Endothelial cell of umbilical vein (primary cell): ENCODE data around the gene MATN1. TPM values are rescaled to one million over a fixed set of nuclear protein-coding genes. Genes with fewer than 3 reads are reported as not detected.

Source experiments
- BruUV-seq: library from RNA; stranded (reverse); fragments of 400-500 nt; replicated peaks from 2 replicates; lab custom pipeline; 2021; lab: Mats Ljungman, UMichigan
- CTCF ChIA-PET: fragments of 300-600, 350-600 bp; sonication (Branson Sonifier 250); formaldehyde crosslinking; loops from one replicate; lab custom pipeline; 2021; ENCODE audit warnings: antibody characterized with exemption, inconsistent platforms; lab: Charles Lee
- POLR2A ChIA-PET: fragments of 300-600, 350-600 bp; sonication (Branson Sonifier 250); formaldehyde crosslinking; loops from one replicate; lab custom pipeline; 2021; ENCODE audit warnings: antibody characterized with exemption, inconsistent platforms; lab: Charles Lee
- DNase-seq: peaks from one replicate; pipeline ENCODE4 v3.0.0-alpha.2; 2011; ENCODE audit warnings: low read depth, low spot score
- FAIRE-seq: peaks from 2 replicates; lab custom pipeline; 2011; peaks lifted over from hg19 to GRCh38; lab: Jason Lieb, UNC
- H2AFZ ChIP-seq: 2 replicates; pipeline ENCODE4 v1.6.0; 2012; ENCODE audit warnings: low read depth, low read length, control low read depth, inconsistent platforms
- H3K27ac ChIP-seq: 2 replicates; pipeline ENCODE4 v1.5.1; 2011; ENCODE audit warnings: low read depth, mild to moderate bottlenecking, control low read depth, low read length, moderate library complexity; ENCODE audit not compliant: insufficient read depth
- H3K27me3 ChIP-seq, 2 experiments: 2 replicates each; pipeline versions ENCODE4 v1.6.0 to v1.6.1; 2011; ENCODE audit warnings: low read length in 2 of 2, mixed read lengths in 1 of 2; ENCODE audit not compliant: control insufficient read depth in 2 of 2, insufficient read depth in 2 of 2
- H3K36me3 ChIP-seq, 2 experiments: 2 replicates in 1 of 2; 3 replicates in 1 of 2; pipeline ENCODE4 v1.5.1; 2011; ENCODE audit warnings: low read length in 2 of 2, mild to moderate bottlenecking in 1 of 2, moderate library complexity in 1 of 2; ENCODE audit not compliant: control insufficient read depth in 2 of 2, insufficient read depth in 2 of 2; ENCODE audit errors: extremely low read depth in 1 of 2
- H3K4me1 ChIP-seq: 3 replicates; pipeline ENCODE4 v1.5.1; 2011; ENCODE audit warnings: mild to moderate bottlenecking, low read length; ENCODE audit not compliant: control insufficient read depth, insufficient read depth; ENCODE audit errors: extremely low read depth
- H3K4me2 ChIP-seq: 2 replicates; pipeline ENCODE4 v1.6.1; 2011; ENCODE audit warnings: low read length, control low read depth, mixed read lengths; ENCODE audit not compliant: insufficient read depth
- H3K4me3 ChIP-seq, 3 experiments: fragments of 200-600 bp in 1 of 3; sonication (generic), shearing (Covaris generic) in 1 of 3; replicated peaks in 1 of 3; 2 replicates each; pipeline ENCODE4 v1.5.1; 2011 to 2016; ENCODE audit warnings: control low read depth in 3 of 3, low read length in 3 of 3, mild to moderate bottlenecking in 2 of 3, inconsistent platforms in 1 of 3, low read depth in 1 of 3, moderate library complexity in 1 of 3; ENCODE audit not compliant: insufficient read depth in 1 of 3
- H3K79me2 ChIP-seq: 2 replicates; pipeline ENCODE4 v1.6.0; 2012; ENCODE audit warnings: low read length, inconsistent platforms; ENCODE audit not compliant: control insufficient read depth, insufficient read depth
- H3K9ac ChIP-seq: replicated peaks from 2 replicates; pipeline ENCODE3; 2011; ENCODE audit warnings: low read length, control low read depth; ENCODE audit not compliant: insufficient read depth; ENCODE audit errors: extremely low read depth
- H3K9me1 ChIP-seq: replicated peaks from 3 replicates; pipeline ENCODE4 v1.6.0; 2011; ENCODE audit warnings: mild to moderate bottlenecking, low read length; ENCODE audit not compliant: control insufficient read depth, insufficient read depth; ENCODE audit errors: extremely low read depth
- H3K9me3 ChIP-seq: replicated peaks from 2 replicates; pipeline ENCODE4 v1.5.1; 2012; ENCODE audit warnings: low read length, inconsistent platforms; ENCODE audit not compliant: control insufficient read depth, insufficient read depth
- H4K20me1 ChIP-seq: replicated peaks from 2 replicates; pipeline ENCODE3; 2011; ENCODE audit warnings: mild to moderate bottlenecking, low read length; ENCODE audit not compliant: control insufficient read depth, insufficient read depth; ENCODE audit errors: extremely low read depth
- EZH2 ChIP-seq: IDR thresholded peaks from 2 replicates; pipeline ENCODE4 v1.6.1; 2012; ENCODE audit warnings: borderline replicate concordance, low read depth, mild to moderate bottlenecking, moderate library complexity, low read length, inconsistent platforms; ENCODE audit not compliant: severe bottlenecking
- FOS ChIP-seq: IDR thresholded peaks from 2 replicates; pipeline ENCODE4 v1.6.1; 2011; ENCODE audit warnings: mild to moderate bottlenecking, low read length, moderate library complexity, borderline replicate concordance; ENCODE audit not compliant: insufficient read depth
- GATA2 ChIP-seq: IDR thresholded peaks from 2 replicates; pipeline ENCODE4 v1.7.0; 2011; ENCODE audit warnings: low read depth, mild to moderate bottlenecking, moderate library complexity, mixed read lengths, low read length; ENCODE audit not compliant: insufficient read length, insufficient read depth
- JUN ChIP-seq: IDR thresholded peaks from 2 replicates; pipeline ENCODE4 v1.6.1; 2011; ENCODE audit warnings: borderline replicate concordance, low read depth; ENCODE audit not compliant: insufficient read length, insufficient read depth
- MYC ChIP-seq: IDR thresholded peaks from one replicate; pipeline ENCODE4 v1.6.1; 2011; ENCODE audit warnings: mild to moderate bottlenecking, low read depth, low read length
- POLR2A ChIP-seq: IDR thresholded peaks from 2 replicates; pipeline ENCODE4 v1.6.1; 2012; ENCODE audit warnings: low read depth, mild to moderate bottlenecking, control low read depth, low read length
- POLR2AphosphoS5 ChIP-seq: IDR thresholded peaks from 2 replicates; pipeline ENCODE4 v1.6.1; 2012; ENCODE audit warnings: low read depth, mild to moderate bottlenecking, control low read depth, low read length, moderate library complexity; ENCODE audit not compliant: insufficient read depth
- dilution Hi-C: fragments of 300-500 bp; cut with MboI; formaldehyde crosslinking; loops from one replicate; pipeline ENCODE4 v1.15.0; 2019; ENCODE audit warnings: low sequenced_read_pairs; ENCODE audit not compliant: extremely low pct_ligation_motif_present
- intact Hi-C: fragments of 100-400 bp; cut with micrococcal nuclease; formaldehyde crosslinking; loops from one replicate; pipeline ENCODE4 v1.10.0; 2022
- polyA plus RNA-seq, 4 experiments: library from polyadenylated mRNA; depleted of rRNA in 3 of 4; stranded (reverse) in 3 of 4; unstranded in 1 of 4; fragments of >200 nt; gene quantifications; 2 replicates each; pipeline versions ENCODE4 v1.2.1 to v1.2.3, GENCODE V29; 2011 to 2012; ENCODE audit warnings: missing spikeins in 1 of 4
- total RNA-seq: library from RNA; stranded (reverse); gene quantifications from 2 replicates; pipeline ENCODE4 v1.2.3, GENCODE V29; 2021
- TF ChIP-seq, protein P1 (sequence below): IDR thresholded peaks from 2 replicates; pipeline ENCODE4 v1.6.1; 2011; ENCODE audit not compliant: insufficient read depth, insufficient read length
- TF ChIP-seq, protein P2 (sequence below), 2 donors: IDR thresholded peaks; 1 replicate in 1 of 2; 2 replicates in 1 of 2; pipeline ENCODE4 v1.5.1; 2011; ENCODE audit warnings: low read length in 2 of 2, mild to moderate bottlenecking in 2 of 2, moderate library complexity in 2 of 2, control low read depth in 1 of 2, inconsistent platforms in 1 of 2, low read depth in 1 of 2; ENCODE audit not compliant: insufficient read depth in 1 of 2; ENCODE audit errors: extremely low read depth in 1 of 2

Gene MATN1
- total and polyA plus RNA-seq, 2 donors (not counting 3 experiments of a cell fraction or from before 2014, with no cell fraction given) = 0.29 to 0.36 TPM

DNA sequence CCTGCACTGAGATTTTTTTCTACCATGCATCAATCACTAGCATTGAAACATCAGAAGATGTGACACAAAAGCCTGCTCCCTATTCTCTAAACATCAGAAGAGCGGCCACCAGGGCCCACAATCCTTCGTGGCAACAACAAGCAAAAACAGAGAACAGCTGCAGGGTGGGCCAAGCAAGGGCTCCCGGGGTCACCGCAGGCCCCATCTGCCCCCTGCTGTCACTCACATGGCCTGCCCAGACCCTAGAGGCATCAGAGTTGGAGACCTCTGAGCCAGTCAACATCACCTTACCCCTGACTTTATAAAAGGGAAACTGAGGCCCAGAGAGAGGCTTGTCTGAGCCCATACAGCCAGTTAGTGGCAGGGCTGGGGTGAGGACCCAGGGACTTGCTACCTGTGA is 32.4 kb upstream of the MATN1 start:
- dilution Hi-C loops = no loop called here
- no peak overlapping the region for H3K9ac ChIP-seq
- TF ChIP-seq FOS (no peak), EZH2 (no peak), JUN (no peak), POLR2A (no peak), GATA2 (no peak), MYC (no peak), POLR2AphosphoS5 (no peak)
- TF ChIP-seq, protein P1, sequence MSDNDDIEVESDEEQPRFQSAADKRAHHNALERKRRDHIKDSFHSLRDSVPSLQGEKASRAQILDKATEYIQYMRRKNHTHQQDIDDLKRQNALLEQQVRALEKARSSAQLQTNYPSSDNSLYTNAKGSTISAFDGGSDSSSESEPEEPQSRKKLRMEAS = no peak
- TF ChIP-seq, protein P2, sequence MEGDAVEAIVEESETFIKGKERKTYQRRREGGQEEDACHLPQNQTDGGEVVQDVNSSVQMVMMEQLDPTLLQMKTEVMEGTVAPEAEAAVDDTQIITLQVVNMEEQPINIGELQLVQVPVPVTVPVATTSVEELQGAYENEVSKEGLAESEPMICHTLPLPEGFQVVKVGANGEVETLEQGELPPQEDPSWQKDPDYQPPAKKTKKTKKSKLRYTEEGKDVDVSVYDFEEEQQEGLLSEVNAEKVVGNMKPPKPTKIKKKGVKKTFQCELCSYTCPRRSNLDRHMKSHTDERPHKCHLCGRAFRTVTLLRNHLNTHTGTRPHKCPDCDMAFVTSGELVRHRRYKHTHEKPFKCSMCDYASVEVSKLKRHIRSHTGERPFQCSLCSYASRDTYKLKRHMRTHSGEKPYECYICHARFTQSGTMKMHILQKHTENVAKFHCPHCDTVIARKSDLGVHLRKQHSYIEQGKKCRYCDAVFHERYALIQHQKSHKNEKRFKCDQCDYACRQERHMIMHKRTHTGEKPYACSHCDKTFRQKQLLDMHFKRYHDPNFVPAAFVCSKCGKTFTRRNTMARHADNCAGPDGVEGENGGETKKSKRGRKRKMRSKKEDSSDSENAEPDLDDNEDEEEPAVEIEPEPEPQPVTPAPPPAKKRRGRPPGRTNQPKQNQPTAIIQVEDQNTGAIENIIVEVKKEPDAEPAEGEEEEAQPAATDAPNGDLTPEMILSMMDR (IDR thresholded peaks at IDR 0.05; ENCODE audit: extremely low read depth in 1 of 2, insufficient read depth in 1 of 2, low read depth in 1 of 2, low read length in 2 of 2) = no peak
- H3K36me3 ChIP-seq = no peaks in the 10 kb centered on the region
- peak overlapping the region; percentile 95 for H3K27ac ChIP-seq
- CTCF ChIA-PET = interaction anchor here (1.0 to 3.8 kb wide), 3 partner anchors 23 to 37 kb away, joined by 3 to 38 read pairs (median 7); no protein-coding TSS in a partner anchor
- no peaks in the 10 kb centered on the region for H3K9me3 ChIP-seq
- H3K4me1 ChIP-seq = peaks cover 31% of the 10 kb centered on the region
- no peaks in the 10 kb centered on the region for H4K20me1 ChIP-seq
- BruUV-seq = no TSS peak
- no peaks in the 10 kb centered on the region for H3K9me1 ChIP-seq
- H3K4me3 ChIP-seq = no peak overlapping the region
- intact Hi-C loops = loop anchor here (1.0 kb wide), 2 partner anchors 10 to 37 kb away; no protein-coding TSS in a partner anchor
- H3K79me2 ChIP-seq = peaks cover 31% of the 10 kb centered on the region
- H2AFZ ChIP-seq = no peak overlapping the region
- POLR2A ChIA-PET = no interaction called here
- H3K27me3 ChIP-seq = no peaks in the 10 kb centered on the region
- DNase-seq (no peak), FAIRE-seq (no peak)
- peak overlapping the region; percentile 93 for H3K4me2 ChIP-seq
